Daoy (cell line): Measurements from ENCODE around the gene CYP4A22. TPM values are rescaled to one million over a fixed set of nuclear protein-coding genes. Genes with fewer than 3 reads are reported as not detected.

ENCODE experiments used
- total RNA-seq: library from RNA; depleted of rRNA; stranded (reverse); fragments of >200 nt; shearing (Covaris generic); gene quantifications from 2 replicates; pipeline ENCODE4 v1.2.3, GENCODE V29; 2014; rRNA removed

Gene CYP4A22
- total RNA-seq, 1 experiment from 2014 or later: not detected

Other genes with a start within 250 kb of the CYP4A22 start
- gene CYP4A11, start 196.0 kb upstream of the CYP4A22 start, total RNA-seq: not detected in 2 replicates
- gene CYP4X1, start 113.8 kb upstream of the CYP4A22 start, total RNA-seq: 0.77 and 1.0 TPM in 2 replicates
- gene CYP4Z1, start 70.2 kb upstream of the CYP4A22 start, total RNA-seq: not detected in 2 replicates
- not detected in 2 replicates for gene PDZK1IP1, start 52.6 kb downstream of the CYP4A22 start, total RNA-seq
- 0.23 and 0.60 TPM in 2 replicates for gene TAL1, start 94.8 kb downstream of the CYP4A22 start, total RNA-seq
- 29.8 and 37.9 TPM in 2 replicates for gene STIL, start 176.7 kb downstream of the CYP4A22 start, total RNA-seq
- gene CMPK1, start 196.3 kb downstream of the CYP4A22 start, total RNA-seq: 146 and 155 TPM in 2 replicates